GM18868 (cell line): ENCODE results near the gene RARB.

ENCODE experiments used
- ATAC-seq: cut with Tn5 transposase; IDR thresholded peaks from one replicate; pipeline ENCODE4 v1.9.1; 2021; ENCODE audit warnings: mild to moderate bottlenecking, moderate library complexity; ENCODE audit not compliant: unreplicated experiment

RARB gene

GRCh38 chr3:25540273-25540672 is 112.2 kb downstream of the RARB start:
- ATAC-seq = no peak

GRCh38 chr3:25542492-25543039 is 114.5 kb downstream of the RARB start:
- no peak for ATAC-seq

- ATAC-seq = no peak
Observed at GRCh38 chr3:25547103-25547502, 119.0 kb downstream of the RARB start.

- ATAC-seq = no peak
Observed at GRCh38 chr3:25547943-25548674, 120.0 kb downstream of the RARB start.

GRCh38 chr3:25548836-25549235 is 120.8 kb downstream of the RARB start:
- no peak for ATAC-seq

- no peak for ATAC-seq
Observed at GRCh38 chr3:25552251-25552650, 124.2 kb downstream of the RARB start.

- ATAC-seq = no peak
Observed at GRCh38 chr3:25554376-25554775, 126.3 kb downstream of the RARB start.

- ATAC-seq = no peak
Observed at GRCh38 chr3:25555695-25556437, 127.8 kb downstream of the RARB start.

GRCh38 chr3:25556447-25556846 is 128.4 kb downstream of the RARB start:
- ATAC-seq = no peak

GRCh38 chr3:25557694-25558093 is 129.6 kb downstream of the RARB start:
- no peak for ATAC-seq

GRCh38 chr3:25558121-25558520 is 130.1 kb downstream of the RARB start:
- no peak for ATAC-seq

- no peak for ATAC-seq
Observed at GRCh38 chr3:25558796-25559195, 130.7 kb downstream of the RARB start.

GRCh38 chr3:25563601-25564000 is 135.5 kb downstream of the RARB start:
- no peak for ATAC-seq

- ATAC-seq = no peak
Observed at GRCh38 chr3:25564075-25564474, 136.0 kb downstream of the RARB start.

GRCh38 chr3:25565807-25566206 is 137.7 kb downstream of the RARB start:
- ATAC-seq = no peak

GRCh38 chr3:25566358-25566920 is 138.4 kb downstream of the RARB start:
- ATAC-seq = no peak

GRCh38 chr3:25567388-25567787 is 139.3 kb downstream of the RARB start:
- no peak for ATAC-seq

GRCh38 chr3:25567806-25568524 is 139.9 kb downstream of the RARB start:
- ATAC-seq = no peak

- no peak for ATAC-seq
Observed at GRCh38 chr3:25568525-25569078, 140.5 kb downstream of the RARB start.

- ATAC-seq = no peak
Observed at GRCh38 chr3:25571285-25571684, 143.2 kb downstream of the RARB start.

GRCh38 chr3:25572336-25572735 is 144.3 kb downstream of the RARB start:
- ATAC-seq = no peak
